Nephron progenitor cell (in vitro differentiated cells): Measurements from ENCODE around the gene CAP2.

Source experiments
- DNase-seq: peaks from one replicate; pipeline ENCODE4 v3.0.0; 2021
- H3K27ac Mint-ChIP-seq: 2 replicates; pipeline ENCODE4 v1.8.0; 2021; ENCODE audit warnings: mild to moderate bottlenecking, moderate library complexity, mixed read lengths
- H3K27me3 Mint-ChIP-seq: 2 replicates; pipeline ENCODE4 v1.8.0; 2021; ENCODE audit warnings: mild to moderate bottlenecking, low read depth, mixed read lengths; ENCODE audit not compliant: poor library complexity
- H3K36me3 Mint-ChIP-seq: 2 replicates; pipeline ENCODE4 v1.8.0; 2021; ENCODE audit warnings: low read depth, mixed read lengths
- H3K4me1 Mint-ChIP-seq: 2 replicates; pipeline ENCODE4 v1.8.0; 2021; ENCODE audit warnings: mixed read lengths
- H3K4me3 Mint-ChIP-seq: 2 replicates; pipeline ENCODE4 v1.8.0; 2021; ENCODE audit warnings: mild to moderate bottlenecking, moderate library complexity, mixed read lengths
- H3K9me3 Mint-ChIP-seq: 2 replicates; pipeline ENCODE4 v1.8.0; 2021; ENCODE audit warnings: mild to moderate bottlenecking, moderate library complexity, mixed read lengths
- CTCF ChIP-seq: fragments of 200-600 bp; sonication (generic); IDR thresholded peaks from 2 replicates; pipeline ENCODE4 v1.5.0; 2021; ENCODE audit warnings: antibody characterized with exemption

The CAP2 gene

DNA sequence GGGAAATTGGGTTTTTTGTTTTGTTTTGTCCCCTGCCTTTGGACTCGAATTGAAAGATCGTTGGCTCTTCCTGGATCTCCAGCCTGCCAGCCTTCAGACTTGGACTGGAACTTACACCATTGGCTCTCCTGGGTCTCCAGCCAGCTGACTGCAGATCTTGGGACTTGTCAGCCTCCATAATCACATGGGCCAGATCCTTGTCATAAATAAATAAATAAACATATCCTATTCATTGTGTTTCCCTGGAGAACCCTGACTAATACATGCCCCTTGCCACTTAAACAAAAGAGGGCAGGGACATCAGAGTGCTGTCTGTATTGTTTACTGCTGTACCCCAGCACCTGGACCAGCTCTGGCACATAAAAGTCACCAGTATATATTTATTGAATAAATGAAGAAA, 101.5 kb downstream of the CAP2 start:
- no peak for DNase-seq

DNA sequence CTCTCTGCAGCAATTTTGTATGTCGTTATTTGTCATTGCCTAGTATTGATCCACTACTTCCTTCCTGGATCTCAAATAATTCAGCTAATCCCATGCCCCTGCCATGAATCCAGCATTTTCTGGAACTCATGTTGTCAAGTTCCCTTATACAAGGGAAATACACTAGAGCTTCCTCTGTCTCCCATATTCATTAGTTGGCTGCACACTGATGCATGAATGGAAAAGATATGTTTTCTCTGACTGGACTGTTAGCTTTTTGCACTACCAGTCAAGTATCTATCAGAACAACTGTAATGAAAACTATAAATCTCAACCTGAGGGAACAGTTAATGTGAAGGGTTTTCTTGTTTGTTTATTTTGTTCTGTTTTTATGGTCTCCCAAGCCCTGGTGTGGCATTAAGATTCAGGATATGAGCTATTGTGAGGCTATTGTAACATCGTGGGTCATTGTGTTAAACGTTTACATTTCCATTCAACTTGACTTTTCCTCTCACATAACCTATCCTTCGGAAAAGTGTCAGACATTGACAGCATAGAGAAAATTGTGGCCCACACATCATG, 104.2 kb downstream of the CAP2 start:
- DNase-seq: no peak
- Mint-ChIP-seq H3K9me3 (no peaks in the 10 kb centered on the region), H3K27me3 (no peaks in the 10 kb centered on the region), H3K4me3 (no peak overlapping the region), H3K4me1 (peaks cover 39% of the 10 kb centered on the region), H3K36me3 (peaks cover 16% of the 10 kb centered on the region), H3K27ac (no peak overlapping the region)
- TF ChIP-seq CTCF: no peak

More for the DNA sequence above, 101.5 kb downstream of the CAP2 start:
- Mint-ChIP-seq H3K27me3 (no peaks in the 10 kb centered on the region), H3K9me3 (no peaks in the 10 kb centered on the region), H3K4me1 (peaks cover 58% of the 10 kb centered on the region), H3K27ac (no peak overlapping the region), H3K36me3 (peaks cover 16% of the 10 kb centered on the region), H3K4me3 (no peak overlapping the region)
- TF ChIP-seq CTCF: no peak

GRCh38 chr6:17501442-17501841, 108.0 kb downstream of the CAP2 start:
- TF ChIP-seq CTCF: no peak
- H3K4me1 Mint-ChIP-seq: peaks cover 10% of the 10 kb centered on the region
- H3K36me3 Mint-ChIP-seq: peaks cover 8% of the 10 kb centered on the region
- no peaks in the 10 kb centered on the region for H3K27me3 Mint-ChIP-seq
- no peak for DNase-seq
- H3K4me3 Mint-ChIP-seq: no peak overlapping the region
- H3K9me3 Mint-ChIP-seq: no peaks in the 10 kb centered on the region
- H3K27ac Mint-ChIP-seq: no peak overlapping the region

GRCh38 chr6:17501982-17502704, 108.7 kb downstream of the CAP2 start:
- Mint-ChIP-seq H3K27me3 (no peaks in the 10 kb centered on the region), H3K4me1 (peaks cover 16% of the 10 kb centered on the region), H3K9me3 (no peaks in the 10 kb centered on the region), H3K27ac (no peak overlapping the region), H3K4me3 (no peak overlapping the region), H3K36me3 (peaks cover 8% of the 10 kb centered on the region)
- no peak for DNase-seq
- no peak for TF ChIP-seq CTCF

DNA sequence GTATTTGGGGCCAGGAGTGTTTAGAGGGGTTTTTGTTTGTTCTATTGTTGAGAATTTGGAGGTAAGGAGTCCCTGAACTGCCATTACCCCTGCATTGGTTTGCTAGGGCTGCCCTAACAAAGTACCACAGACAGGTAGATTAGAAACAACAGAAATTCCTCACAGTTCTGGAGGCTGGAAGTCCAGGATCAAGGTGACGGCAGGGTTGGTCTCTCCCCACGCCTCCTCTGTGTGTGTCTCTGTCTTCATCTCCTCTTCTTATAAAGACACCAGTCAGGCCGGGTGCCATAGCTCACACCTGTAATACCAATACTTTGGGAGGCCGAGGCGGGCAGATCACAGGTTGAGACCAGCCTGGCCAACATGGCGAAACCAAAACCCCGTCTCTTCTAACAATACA, 109.7 kb downstream of the CAP2 start:
- Mint-ChIP-seq H3K36me3 (peaks cover 16% of the 10 kb centered on the region), H3K4me1 (peaks cover 10% of the 10 kb centered on the region), H3K27me3 (no peaks in the 10 kb centered on the region), H3K4me3 (no peak overlapping the region), H3K9me3 (peaks cover 2% of the 10 kb centered on the region), H3K27ac (no peak overlapping the region)
- no peak for TF ChIP-seq CTCF
- DNase-seq: no peak

DNA sequence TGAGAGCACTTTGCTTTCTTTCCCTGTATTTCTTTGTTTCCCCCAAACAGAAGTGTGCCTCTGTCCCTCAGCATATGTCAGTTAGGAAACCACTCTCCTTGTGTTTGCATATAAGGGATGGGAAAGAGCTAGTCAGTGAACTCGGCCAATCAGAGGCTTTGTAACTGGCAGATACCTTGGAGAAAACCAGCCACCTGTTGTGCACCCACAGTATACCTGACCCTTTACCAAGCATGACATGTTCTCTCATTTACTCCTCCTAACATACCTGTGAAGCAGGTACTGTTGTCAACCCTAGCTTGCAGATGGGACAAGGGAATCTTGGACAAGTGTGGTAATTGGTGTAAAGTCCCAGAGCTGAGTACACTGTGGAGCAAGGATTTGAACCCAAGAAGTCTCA, 110.6 kb downstream of the CAP2 start:
- TF ChIP-seq CTCF: no peak
- Mint-ChIP-seq H3K27ac (no peak overlapping the region), H3K4me1 (peaks cover 9% of the 10 kb centered on the region), H3K36me3 (peaks cover 25% of the 10 kb centered on the region), H3K9me3 (peaks cover 7% of the 10 kb centered on the region), H3K27me3 (no peaks in the 10 kb centered on the region), H3K4me3 (no peak overlapping the region)
- no peak for DNase-seq
